ENCODE measurements around the gene RPP40.
"Not testable (repeated sequence)": the region's sequence is repeated elsewhere in the genome, so short reads cannot be mapped to it uniquely, and the experiment has no call there.

The RPP40 gene

GRCh38 chr6:5012519-5012918 lies 8.7 kb upstream of the RPP40 start:
- DNase-seq = no peak

- no peak for DNase-seq
Observed at GRCh38 chr6:5011346-5011745, 7.5 kb upstream of the RPP40 start.

- DNase-seq = no peak
Observed at GRCh38 chr6:5007531-5007930, 3.7 kb upstream of the RPP40 start.

- no peak for DNase-seq
Observed at GRCh38 chr6:5006222-5006621, 2.4 kb upstream of the RPP40 start.

- not testable (repeated sequence) for DNase-seq
Observed at GRCh38 chr6:5005038-5005433, 1.2 kb upstream of the RPP40 start.

- DNase-seq = no peak
Observed at GRCh38 chr6:5004373-5005037, 668 bp upstream of the RPP40 start.

- DNase-seq = no peak
Observed at GRCh38 chr6:4999586-4999985, 4.3 kb downstream of the RPP40 start.

GRCh38 chr6:4997862-4998261 lies 6.0 kb downstream of the RPP40 start:
- DNase-seq = no peak

- DNase-seq = no peak
Observed at GRCh38 chr6:4994741-4995140, 9.1 kb downstream of the RPP40 start.

GRCh38 chr6:4987432-4987831 lies 16.4 kb downstream of the RPP40 start:
- no peak for DNase-seq

GRCh38 chr6:4986999-4987398 lies 16.8 kb downstream of the RPP40 start:
- no peak for DNase-seq

GRCh38 chr6:4983322-4983721 lies 20.5 kb downstream of the RPP40 start:
- DNase-seq = no peak

GRCh38 chr6:4981761-4982160 lies 22.1 kb downstream of the RPP40 start:
- DNase-seq = no peak

- no peak for DNase-seq
Observed at GRCh38 chr6:4979426-4979825, 24.4 kb downstream of the RPP40 start.

- no peak for DNase-seq
Observed at GRCh38 chr6:4977468-4977867, 26.4 kb downstream of the RPP40 start.

GRCh38 chr6:4975506-4975905 lies 28.3 kb downstream of the RPP40 start:
- DNase-seq = no peak

GRCh38 chr6:4974962-4975361 lies 28.9 kb downstream of the RPP40 start:
- DNase-seq = no peak

- no peak for DNase-seq
Observed at GRCh38 chr6:4973982-4974745, 29.7 kb downstream of the RPP40 start.

- DNase-seq = no peak
Observed at GRCh38 chr6:4973415-4973814, 30.4 kb downstream of the RPP40 start.

GRCh38 chr6:4972438-4972837 lies 31.4 kb downstream of the RPP40 start:
- no peak for DNase-seq

- DNase-seq = no peak
Observed at GRCh38 chr6:4971851-4972250, 32.0 kb downstream of the RPP40 start.

- DNase-seq = no peak
Observed at GRCh38 chr6:4970739-4971395, 33.0 kb downstream of the RPP40 start.

- no peak for DNase-seq
Observed at GRCh38 chr6:4969609-4970285, 34.1 kb downstream of the RPP40 start.

Data from cerebellar nuclear complex (tissue), 1 donor.